Lung (tissue), 12 donors: ENCODE data around the gene ESPN. TPM values are rescaled to one million over a fixed set of nuclear protein-coding genes. Genes with fewer than 3 reads are reported as not detected.

ENCODE experiments used
- ATAC-seq: fragments of 200-7000 bp; cut with Tn5 transposase; one replicate; pipeline ENCODE4 v1.9.1; 2020; ENCODE audit warnings: moderate number of reproducible peaks; ENCODE audit not compliant: insufficient read depth, low FRiP score
- DNase-seq, 3 donors: peaks; one replicate each; pipeline ENCODE4 v3.0.0-alpha.2; 2013 to 2017
- H3K27ac ChIP-seq, 2 donors: one replicate each; pipeline ENCODE4 v1.5.1; 2013; ENCODE audit warnings: mild to moderate bottlenecking in 2 of 2, moderate library complexity in 2 of 2, control low read depth in 1 of 2, inconsistent platforms in 1 of 2, low read depth in 1 of 2, low read length in 1 of 2
- H3K27me3 ChIP-seq, 3 donors: one replicate each; pipeline ENCODE4 v1.5.1; 2013; ENCODE audit warnings: low read length in 2 of 3; ENCODE audit not compliant: control insufficient read depth in 3 of 3, insufficient read depth in 3 of 3
- H3K36me3 ChIP-seq, 4 donors: one replicate each; pipeline ENCODE4 v1.5.1; 2013; ENCODE audit warnings: low read length in 4 of 4, mild to moderate bottlenecking in 1 of 4, moderate library complexity in 1 of 4; ENCODE audit not compliant: control insufficient read depth in 4 of 4, insufficient read depth in 4 of 4
- H3K4me1 ChIP-seq, 5 donors: one replicate each; pipeline ENCODE4 v1.5.1; 2013; ENCODE audit warnings: low read length in 5 of 5, mild to moderate bottlenecking in 2 of 5, moderate library complexity in 1 of 5; ENCODE audit not compliant: control insufficient read depth in 5 of 5, insufficient read depth in 5 of 5
- H3K4me3 ChIP-seq: one replicate; pipeline ENCODE4 v1.5.1; 2013; ENCODE audit warnings: mild to moderate bottlenecking, control low read depth, moderate library complexity
- H3K9ac ChIP-seq, 2 donors: one replicate each; pipeline ENCODE4 v1.5.1; 2013; ENCODE audit warnings: low read length in 2 of 2, control low read depth in 1 of 2; ENCODE audit not compliant: insufficient read depth in 1 of 2
- H3K9me3 ChIP-seq, 4 donors: one replicate each; pipeline ENCODE4 v1.5.1; 2013; ENCODE audit warnings: low read length in 3 of 4, mild to moderate bottlenecking in 1 of 4, moderate library complexity in 1 of 4; ENCODE audit not compliant: control insufficient read depth in 4 of 4, insufficient read depth in 3 of 4
- CTCF ChIP-seq: IDR thresholded peaks from 2 replicates; pipeline ENCODE4 v1.5.1; 2012; ENCODE audit warnings: mild to moderate bottlenecking; ENCODE audit errors: control extremely low read depth, extremely low read depth
- WGBS, 2 donors: extraction: QIAGEN DNeasy Blood & Tissue Kit; methylation state at CpG; one replicate each; pipeline ENCODE4 v1.1.7; 2013; 5-methylcytosine and 5-hydroxymethylcytosine counted together
- polyA plus RNA-seq, 2 donors: library from polyadenylated mRNA; stranded (reverse); fragments of 200-250 nt; gene quantifications; one replicate each; pipeline ENCODE4 v1.2.1, GENCODE V29; 2013
- total RNA-seq, 2 donors: library from RNA; depleted of rRNA in 1 of 2; stranded (reverse); fragments of >200 nt in 1 of 2; gene quantifications; one replicate each; pipeline ENCODE4 v1.2.1, GENCODE V29; 2014 to 2021
- donor health status: control.
- donor health status: control.
- donor health status: Bipolar disorder and iron deficiency.
- donor health status: healthy.
- donor health status: DM: yes; HTN: yes; CAD: no.

ESPN gene
- total and polyA plus RNA-seq, 4 donors = 2.1 to 20.8 (median 7.4) TPM

GRCh38 chr1:6424000-6424565, 493 bp upstream of the ESPN start:
- Histone ChIP-seq H3K4me1 (peaks cover 0 to 21% (median 7%) of the 10 kb centered on the region in 5 donors), H3K27me3 (peaks cover 13 to 62% (median 46%) of the 10 kb centered on the region in 3 donors), H3K36me3 (no peaks in the 10 kb centered on the region), H3K4me3 (no peak overlapping the region), H3K27ac (no peak overlapping the region), H3K9me3 (peaks cover 0 to 3% (median 0%) of the 10 kb centered on the region in 4 donors), H3K9ac (no peak overlapping the region)
- ATAC-seq = no peak
- 7 to 13% methylated on average over 35 of the region's 35 CpGs for WGBS, 2 donors
- no peak for DNase-seq
- TF ChIP-seq CTCF = no peak

- Histone ChIP-seq H3K4me3 (no peak overlapping the region), H3K9ac (no peak overlapping the region), H3K27ac (no peak overlapping the region), H3K27me3 (peaks cover 10 to 64% (median 41%) of the 10 kb centered on the region in 3 donors), H3K4me1 (peaks cover 0 to 18% (median 0%) of the 10 kb centered on the region in 5 donors), H3K9me3 (peaks cover 0 to 3% (median 0%) of the 10 kb centered on the region in 4 donors), H3K36me3 (no peaks in the 10 kb centered on the region)
- no peak for DNase-seq
- no peak for TF ChIP-seq CTCF
- no peak for ATAC-seq
- WGBS, 2 donors = 75 to 80% methylated on average over 6 of the region's 6 CpGs
Observed at GRCh38 chr1:6425658-6426057, 1.1 kb downstream of the ESPN start.

- H3K27ac ChIP-seq = no peak overlapping the region
- ATAC-seq (no peak), DNase-seq (no peak)
- H3K9me3 ChIP-seq = peaks cover 0 to 3% (median 0%) of the 10 kb centered on the region in 4 donors
- no peak overlapping the region for H3K4me3 ChIP-seq
- peaks cover 10 to 56% (median 33%) of the 10 kb centered on the region in 3 donors for H3K27me3 ChIP-seq
- TF ChIP-seq CTCF = no peak
- no peaks in the 10 kb centered on the region for H3K36me3 ChIP-seq
- H3K9ac ChIP-seq = no peak overlapping the region
- H3K4me1 ChIP-seq = peaks cover 0 to 18% (median 0%) of the 10 kb centered on the region in 5 donors
- 85 to 91% methylated on average over 9 of the region's 9 CpGs for WGBS, 2 donors
Observed at GRCh38 chr1:6426277-6426971, 1.8 kb downstream of the ESPN start.
